ENCODE data around the gene TMCC1.

Gene TMCC1

DNA sequence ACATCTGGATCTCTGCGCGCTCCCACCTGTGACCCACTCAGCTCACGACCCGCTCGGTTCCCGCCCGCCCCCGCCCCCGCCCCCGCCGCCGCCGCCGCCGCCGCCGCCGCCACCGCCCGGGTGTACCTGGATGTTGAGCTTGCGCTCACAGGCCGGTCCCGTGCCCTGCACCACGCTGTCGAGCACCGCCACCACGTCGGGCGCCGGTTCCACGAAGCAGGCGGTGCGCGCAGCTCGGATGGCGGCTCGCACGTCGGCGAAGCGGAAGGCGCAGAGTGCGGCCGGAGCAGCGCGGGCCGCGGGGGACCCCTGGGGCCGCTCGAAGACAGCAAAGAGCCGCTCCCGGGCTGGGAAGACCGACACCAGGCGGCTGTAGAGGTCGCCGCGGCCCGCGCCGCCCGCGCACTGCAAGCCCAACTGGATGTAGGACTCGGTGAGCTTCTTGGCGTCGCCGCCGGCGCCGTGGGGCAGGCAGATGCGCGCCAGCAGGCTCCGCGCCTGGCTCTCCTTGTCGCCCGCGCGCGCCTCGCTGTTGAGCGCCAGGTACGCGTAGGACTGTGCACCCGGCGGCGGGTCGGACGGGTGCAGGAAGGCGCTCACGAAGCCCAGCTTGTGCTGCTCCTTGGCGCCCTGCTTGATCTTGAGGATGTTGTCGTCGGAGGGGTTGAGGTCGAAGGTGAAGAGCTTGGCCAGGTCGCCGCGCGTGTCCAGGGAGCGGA, 288.1 kb downstream of the TMCC1 start:
- WGBS (ENCODE audit: insufficient coverage) = under 1% methylated on average over 74 of the region's 98 CpGs
- Histone ChIP-seq H3K27ac (ENCODE audit: insufficient read depth in 1 of 2, low read depth in 1 of 2, low read length in 2 of 2, poor library complexity in 1 of 2, severe bottlenecking in 2 of 2) (no peak overlapping the region), H3K4me3 (ENCODE audit: control insufficient read depth in 1 of 7, extremely low read depth in 1 of 7, insufficient read depth in 4 of 7, low read depth in 2 of 7, low read length in 6 of 7) (peak overlapping the region; percentile 43 to 82 (median 70)), H3K36me3 (ENCODE audit: control insufficient read depth in 4 of 4, insufficient read depth in 4 of 4, low read length in 3 of 4) (peaks cover 0 to 19% (median 0%) of the 10 kb centered on the region in 4 experiments), H3K9me3 (ENCODE audit: control extremely low read depth in 1 of 5, control insufficient read depth in 4 of 5, insufficient read depth in 2 of 5, low read depth in 1 of 5, low read length in 4 of 5) (no peaks in the 10 kb centered on the region), H3K27me3 (replicated peaks in 2 of 5; ENCODE audit: control insufficient read depth in 4 of 5, insufficient read depth in 5 of 5, low read length in 4 of 5) (no peaks in the 10 kb centered on the region), H3K4me1 (ENCODE audit: control extremely low read depth in 1 of 4, control insufficient read depth in 4 of 4, insufficient read depth in 4 of 4, low read length in 3 of 4) (peaks cover 2 to 90% (median 75%) of the 10 kb centered on the region in 4 experiments)
- ChIA-PET CTCF (interaction anchor here (0.5 to 5.9 kb wide), 10 partner anchors 10 to 1029 kb away, joined by 3 to 44 read pairs (median 4); no protein-coding TSS in a partner anchor), POLR2A (interaction anchor here (0.8 to 1.2 kb wide), 3 partner anchors 13 to 29 kb away, joined by 4 read pairs; no protein-coding TSS in a partner anchor)
- DNase-seq = peak in 2 of 3 donors; percentile 76 to 84

DNA sequence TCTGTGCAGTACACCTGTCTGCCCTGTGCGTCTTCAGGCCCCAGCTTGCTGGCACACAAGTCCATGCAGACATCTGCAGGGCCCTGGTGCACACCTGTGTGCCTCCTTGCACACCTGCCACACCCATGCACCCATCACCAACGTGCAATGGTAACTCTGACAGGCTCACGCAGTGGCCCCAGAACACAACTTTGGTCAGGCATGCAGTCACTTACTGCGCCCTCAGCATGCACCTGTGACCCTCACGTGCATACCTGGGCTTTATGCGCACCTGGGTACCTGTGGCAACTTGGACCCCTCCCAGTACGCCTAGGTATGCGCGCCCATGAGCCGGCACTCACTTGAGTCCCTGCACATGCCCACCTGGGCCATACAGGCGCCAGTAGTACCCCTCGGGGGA, 288.7 kb downstream of the TMCC1 start:
- no peaks in the 10 kb centered on the region for H3K9me3 ChIP-seq (ENCODE audit: control extremely low read depth in 1 of 5, control insufficient read depth in 4 of 5, insufficient read depth in 2 of 5, low read depth in 1 of 5, low read length in 4 of 5)
- WGBS (ENCODE audit: insufficient coverage) = 58% methylated on average over 11 of the region's 12 CpGs
- ChIA-PET CTCF (interaction anchor here (0.7 to 5.9 kb wide), 9 partner anchors 10 to 114 kb away, joined by 3 to 44 read pairs (median 4); no protein-coding TSS in a partner anchor), POLR2A (interaction anchor here (1.2 kb wide), 2 partner anchors 27 to 29 kb away, joined by 4 read pairs; no protein-coding TSS in a partner anchor)
- H3K27ac ChIP-seq (ENCODE audit: insufficient read depth in 1 of 2, low read depth in 1 of 2, low read length in 2 of 2, poor library complexity in 1 of 2, severe bottlenecking in 2 of 2) = no peak overlapping the region
- H3K36me3 ChIP-seq (ENCODE audit: control insufficient read depth in 4 of 4, insufficient read depth in 4 of 4, low read length in 3 of 4) = peaks cover 0 to 19% (median 0%) of the 10 kb centered on the region in 4 experiments
- DNase-seq = no peak
- H3K4me3 ChIP-seq (ENCODE audit: control insufficient read depth in 1 of 7, extremely low read depth in 1 of 7, insufficient read depth in 4 of 7, low read depth in 2 of 7, low read length in 6 of 7) = peak overlapping the region in 6 of 7 experiments; percentile 43 to 82 (median 69)
- H3K27me3 ChIP-seq (replicated peaks in 2 of 5; ENCODE audit: control insufficient read depth in 4 of 5, insufficient read depth in 5 of 5, low read length in 4 of 5) = no peaks in the 10 kb centered on the region
- peaks cover 2 to 90% (median 77%) of the 10 kb centered on the region in 4 experiments for H3K4me1 ChIP-seq (ENCODE audit: control extremely low read depth in 1 of 4, control insufficient read depth in 4 of 4, insufficient read depth in 4 of 4, low read length in 3 of 4)

DNA sequence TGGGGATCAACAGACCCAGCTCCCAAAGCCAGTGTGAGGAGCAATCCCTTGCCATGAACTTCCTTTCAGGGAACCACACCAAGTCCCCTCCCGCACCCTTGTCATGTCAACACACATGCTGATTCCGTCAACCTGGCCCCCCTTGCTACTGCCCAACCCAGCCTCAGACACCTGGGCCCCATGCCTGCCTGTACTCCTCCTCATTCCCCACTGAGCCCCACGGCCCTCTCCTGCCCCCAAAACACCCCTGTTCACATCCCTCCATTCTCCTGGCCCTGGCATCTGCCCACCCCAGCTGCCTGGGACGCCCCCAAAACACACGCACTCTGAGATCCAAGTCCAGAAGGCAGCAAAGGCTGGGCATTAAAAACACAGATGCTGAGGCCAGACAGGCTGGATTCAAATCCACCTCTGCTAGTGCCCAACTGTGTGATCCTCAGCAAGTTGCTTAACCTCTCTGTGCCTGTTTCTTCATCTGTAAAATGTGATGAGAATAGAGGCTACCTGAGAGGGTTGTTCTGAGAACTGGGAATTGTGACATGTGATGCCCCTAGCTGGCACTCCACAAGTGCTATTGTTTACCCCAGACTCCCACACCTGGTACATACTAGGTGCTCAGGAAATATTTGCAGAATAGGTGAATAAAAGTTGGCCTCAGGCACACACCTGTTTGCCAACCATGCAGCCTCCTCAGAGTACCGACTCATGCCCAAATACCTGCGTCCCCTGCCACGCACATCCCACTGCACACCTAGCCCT, 289.3 kb downstream of the TMCC1 start:
- Histone ChIP-seq H3K27ac (ENCODE audit: insufficient read depth in 1 of 2, low read depth in 1 of 2, low read length in 2 of 2, poor library complexity in 1 of 2, severe bottlenecking in 2 of 2) (no peak overlapping the region), H3K4me3 (ENCODE audit: control insufficient read depth in 1 of 7, extremely low read depth in 1 of 7, insufficient read depth in 4 of 7, low read depth in 2 of 7, low read length in 6 of 7) (peak overlapping the region in 6 of 7 experiments; percentile 43 to 82 (median 69)), H3K9me3 (ENCODE audit: control extremely low read depth in 1 of 5, control insufficient read depth in 4 of 5, insufficient read depth in 2 of 5, low read depth in 1 of 5, low read length in 4 of 5) (no peaks in the 10 kb centered on the region), H3K27me3 (replicated peaks in 2 of 5; ENCODE audit: control insufficient read depth in 4 of 5, insufficient read depth in 5 of 5, low read length in 4 of 5) (no peaks in the 10 kb centered on the region), H3K36me3 (ENCODE audit: control insufficient read depth in 4 of 4, insufficient read depth in 4 of 4, low read length in 3 of 4) (peaks cover 0 to 19% (median 0%) of the 10 kb centered on the region in 4 experiments), H3K4me1 (ENCODE audit: control extremely low read depth in 1 of 4, control insufficient read depth in 4 of 4, insufficient read depth in 4 of 4, low read length in 3 of 4) (peaks cover 2 to 91% (median 79%) of the 10 kb centered on the region in 4 experiments)
- ChIA-PET POLR2A (no interaction called here), CTCF (interaction anchor here (1.0 to 5.9 kb wide), 4 partner anchors 8 to 28 kb away, joined by 3 to 44 read pairs (median 4); no protein-coding TSS in a partner anchor)
- DNase-seq = no peak
- 85% methylated on average over 8 of the region's 8 CpGs for WGBS (ENCODE audit: insufficient coverage)

DNA sequence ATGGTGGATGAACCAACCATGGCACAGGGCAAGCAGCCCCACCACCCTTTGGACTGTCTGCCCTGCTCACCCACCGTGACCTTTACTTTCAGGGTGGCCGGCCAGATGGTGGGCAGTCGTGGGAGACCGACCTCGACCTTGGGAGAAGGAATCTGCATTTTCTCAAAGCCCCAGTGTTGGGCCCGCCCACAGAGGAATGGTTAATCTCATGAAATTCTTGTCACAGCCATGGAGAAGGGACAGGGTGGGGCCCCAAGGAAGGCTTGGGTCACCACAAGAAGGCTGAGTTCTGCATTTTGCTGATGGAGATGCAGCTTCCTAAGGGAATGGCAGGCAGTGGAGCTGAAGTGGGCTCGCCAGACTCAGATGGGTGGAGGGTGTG, 290.0 kb downstream of the TMCC1 start:
- H3K9me3 ChIP-seq (ENCODE audit: control extremely low read depth in 1 of 5, control insufficient read depth in 4 of 5, insufficient read depth in 2 of 5, low read depth in 1 of 5, low read length in 4 of 5) = no peaks in the 10 kb centered on the region
- H3K27ac ChIP-seq (ENCODE audit: insufficient read depth in 1 of 2, low read depth in 1 of 2, low read length in 2 of 2, poor library complexity in 1 of 2, severe bottlenecking in 2 of 2) = no peak overlapping the region
- WGBS (ENCODE audit: insufficient coverage) = 82% methylated on average over 6 of the region's 7 CpGs
- no peaks in the 10 kb centered on the region for H3K27me3 ChIP-seq (replicated peaks in 2 of 5; ENCODE audit: control insufficient read depth in 4 of 5, insufficient read depth in 5 of 5, low read length in 4 of 5)
- peaks cover 0 to 19% (median 0%) of the 10 kb centered on the region in 4 experiments for H3K36me3 ChIP-seq (ENCODE audit: control insufficient read depth in 4 of 4, insufficient read depth in 4 of 4, low read length in 3 of 4)
- H3K4me1 ChIP-seq (ENCODE audit: control extremely low read depth in 1 of 4, control insufficient read depth in 4 of 4, insufficient read depth in 4 of 4, low read length in 3 of 4) = peaks cover 2 to 91% (median 79%) of the 10 kb centered on the region in 4 experiments
- H3K4me3 ChIP-seq (ENCODE audit: control insufficient read depth in 1 of 7, extremely low read depth in 1 of 7, insufficient read depth in 4 of 7, low read depth in 2 of 7, low read length in 6 of 7) = peak overlapping the region in 2 of 7 experiments; percentile 76 to 82
- CTCF ChIA-PET = interaction anchor here (1.0 to 1.5 kb wide), 3 partner anchors 9 to 27 kb away, joined by 3 to 4 read pairs (median 3); no protein-coding TSS in a partner anchor
- DNase-seq = no peak
- POLR2A ChIA-PET = no interaction called here

DNA sequence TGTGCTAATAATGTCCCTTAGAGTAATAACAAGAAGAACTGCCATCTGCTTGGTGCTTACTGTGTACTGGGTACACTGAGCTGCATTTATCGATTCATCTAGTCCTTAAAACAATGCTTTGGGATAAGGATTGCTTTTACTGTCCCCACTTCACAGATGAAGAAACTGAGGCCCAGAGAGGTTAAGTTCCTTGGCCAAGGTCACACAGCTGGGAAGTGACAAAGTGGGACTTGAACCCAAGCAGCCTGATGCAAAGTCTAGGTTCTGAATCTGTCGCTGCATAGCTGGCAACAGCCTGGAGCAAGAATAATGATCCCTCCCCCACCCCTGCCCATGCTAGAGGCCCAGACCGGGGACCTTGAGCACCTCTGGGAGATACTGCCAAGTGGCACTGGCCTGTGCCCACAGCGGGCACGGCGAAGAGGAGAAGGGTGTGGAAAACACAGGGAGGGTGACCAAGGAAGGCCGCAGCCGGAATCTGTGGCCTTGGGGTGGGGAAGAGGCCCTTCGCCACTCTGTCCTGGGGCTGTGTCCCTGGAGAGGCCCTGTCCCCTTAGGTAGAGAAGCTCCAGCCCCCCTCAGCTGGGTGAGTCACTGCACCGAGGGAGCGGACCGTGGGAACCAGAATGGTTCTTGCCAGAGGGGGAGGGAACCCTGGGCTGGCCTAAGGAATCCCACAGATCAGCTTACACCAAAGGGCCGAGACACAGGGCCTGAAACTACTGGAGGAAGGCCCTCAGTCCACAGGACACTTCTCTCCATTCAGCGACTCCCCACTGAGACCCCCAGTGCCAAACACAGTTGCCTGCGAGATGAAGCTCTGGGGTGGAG, 290.6 kb downstream of the TMCC1 start:
- WGBS (ENCODE audit: insufficient coverage) = 92% methylated on average over 12 of the region's 15 CpGs
- peak in 1 of 3 donors; percentile 44 for DNase-seq
- Histone ChIP-seq H3K4me1 (ENCODE audit: control extremely low read depth in 1 of 4, control insufficient read depth in 4 of 4, insufficient read depth in 4 of 4, low read length in 3 of 4) (peaks cover 2 to 91% (median 79%) of the 10 kb centered on the region in 4 experiments), H3K36me3 (ENCODE audit: control insufficient read depth in 4 of 4, insufficient read depth in 4 of 4, low read length in 3 of 4) (peaks cover 0 to 19% (median 0%) of the 10 kb centered on the region in 4 experiments), H3K27ac (ENCODE audit: insufficient read depth in 1 of 2, low read depth in 1 of 2, low read length in 2 of 2, poor library complexity in 1 of 2, severe bottlenecking in 2 of 2) (no peak overlapping the region), H3K9me3 (ENCODE audit: control extremely low read depth in 1 of 5, control insufficient read depth in 4 of 5, insufficient read depth in 2 of 5, low read depth in 1 of 5, low read length in 4 of 5) (no peaks in the 10 kb centered on the region), H3K4me3 (ENCODE audit: control insufficient read depth in 1 of 7, extremely low read depth in 1 of 7, insufficient read depth in 4 of 7, low read depth in 2 of 7, low read length in 6 of 7) (peak overlapping the region in 1 of 7 experiments; percentile 76), H3K27me3 (replicated peaks in 2 of 5; ENCODE audit: control insufficient read depth in 4 of 5, insufficient read depth in 5 of 5, low read length in 4 of 5) (no peaks in the 10 kb centered on the region)
- CTCF ChIA-PET = interaction anchor here (1.0 to 1.5 kb wide), 5 partner anchors 9 to 26 kb away, joined by 3 to 5 read pairs (median 4); no protein-coding TSS in a partner anchor
- POLR2A ChIA-PET = no interaction called here

DNA sequence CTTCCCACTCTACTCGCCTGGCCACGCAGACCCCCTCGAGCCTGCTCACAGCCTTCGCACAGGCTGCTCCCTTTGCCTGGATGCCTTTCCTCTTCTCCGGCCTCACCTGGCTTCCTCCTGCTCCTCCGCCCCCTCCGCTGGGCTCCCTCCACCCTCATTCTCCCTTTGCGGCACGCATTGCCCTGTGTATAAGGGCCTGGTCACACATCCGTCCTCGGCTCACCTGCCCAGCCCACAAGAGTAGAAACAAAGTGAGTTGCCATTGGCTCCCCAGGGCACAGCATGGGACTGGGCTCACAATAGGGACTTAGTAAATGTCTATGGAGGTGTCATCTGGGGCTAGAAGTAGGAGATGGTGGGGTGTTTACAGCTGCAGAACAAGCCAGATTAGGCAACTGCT, 291.2 kb downstream of the TMCC1 start:
- POLR2A ChIA-PET = no interaction called here
- no peak for DNase-seq
- Histone ChIP-seq H3K4me1 (ENCODE audit: control extremely low read depth in 1 of 4, control insufficient read depth in 4 of 4, insufficient read depth in 4 of 4, low read length in 3 of 4) (peaks cover 2 to 91% (median 79%) of the 10 kb centered on the region in 4 experiments), H3K36me3 (ENCODE audit: control insufficient read depth in 4 of 4, insufficient read depth in 4 of 4, low read length in 3 of 4) (peaks cover 0 to 19% (median 0%) of the 10 kb centered on the region in 4 experiments), H3K27me3 (replicated peaks in 2 of 5; ENCODE audit: control insufficient read depth in 4 of 5, insufficient read depth in 5 of 5, low read length in 4 of 5) (no peaks in the 10 kb centered on the region), H3K4me3 (ENCODE audit: control insufficient read depth in 1 of 7, extremely low read depth in 1 of 7, insufficient read depth in 4 of 7, low read depth in 2 of 7, low read length in 6 of 7) (no peak overlapping the region), H3K9me3 (ENCODE audit: control extremely low read depth in 1 of 5, control insufficient read depth in 4 of 5, insufficient read depth in 2 of 5, low read depth in 1 of 5, low read length in 4 of 5) (no peaks in the 10 kb centered on the region), H3K27ac (ENCODE audit: insufficient read depth in 1 of 2, low read depth in 1 of 2, low read length in 2 of 2, poor library complexity in 1 of 2, severe bottlenecking in 2 of 2) (no peak overlapping the region)
- 99% methylated on average over 9 of the region's 11 CpGs for WGBS (ENCODE audit: insufficient coverage)
- CTCF ChIA-PET = interaction anchor here (1.0 to 1.1 kb wide), 2 partner anchors 8 to 25 kb away, joined by 4 to 5 read pairs; no protein-coding TSS in a partner anchor
